K562 (cell line): ENCODE data around the gene MED15. TPM values are rescaled to one million over a fixed set of nuclear protein-coding genes. Genes with fewer than 3 reads are reported as not detected.

Experiments used
- ARID3A ChIP-seq: IDR thresholded peaks from 2 replicates; pipeline ENCODE4 v1.6.1; 2012; ENCODE audit warnings: low read depth, low read length, improper control_type of control experiment, borderline replicate concordance
- CTCFL ChIP-seq: IDR thresholded peaks from 2 replicates; pipeline ENCODE4 v1.6.1; 2011; ENCODE audit warnings: borderline replicate concordance, low read depth, mild to moderate bottlenecking, moderate library complexity, low read length; ENCODE audit not compliant: insufficient read depth, poor library complexity, severe bottlenecking
- ELF2 ChIP-seq: fragments of 250-450 bp; sonication (Bioruptor Pico); IDR thresholded peaks from 2 replicates; pipeline ENCODE4 v1.5.0; 2021; ENCODE audit warnings: mild to moderate bottlenecking
- KLF6 ChIP-seq: fragments of 250-450 bp; sonication (Bioruptor Pico); IDR thresholded peaks from 2 replicates; pipeline ENCODE4 v1.4.0; 2020; ENCODE audit warnings: mild to moderate bottlenecking, moderate library complexity, borderline replicate concordance
- LARP7 ChIP-seq: fragments of 450-650 bp; IDR thresholded peaks from 2 replicates; pipeline ENCODE4 v1.6.1; 2016
- MAFK ChIP-seq: IDR thresholded peaks from 2 replicates; pipeline ENCODE4 v1.6.1; 2011; ENCODE audit warnings: low read length, improper control_type of control experiment
- MYBL2 ChIP-seq, 2 experiments: fragments of 450-650 bp in 1 of 2; sonication (generic) in 1 of 2; formaldehyde crosslinking in 1 of 2; IDR thresholded peaks; 2 replicates each; pipeline versions ENCODE4 v1.6.1 to v1.8.1; 2017 to 2022; ENCODE audit warnings: borderline replicate concordance in 1 of 2, inconsistent platforms in 1 of 2, low read depth in 1 of 2, mild to moderate bottlenecking in 1 of 2, missing genetic modification reagents in 1 of 2, moderate library complexity in 1 of 2
- NEUROD1 ChIP-seq: fragments of 150-350 bp; IDR thresholded peaks from 2 replicates; pipeline ENCODE4 v1.6.1; 2014; ENCODE audit warnings: borderline replicate concordance, low read length, low read depth; ENCODE audit not compliant: partially characterized antibody
- NFATC3 ChIP-seq: fragments of 450-650 bp; IDR thresholded peaks from 2 replicates; pipeline ENCODE4 v1.6.1; 2017; ENCODE audit warnings: mild to moderate bottlenecking
- NFE2L1 ChIP-seq: fragments of 450-650 bp; IDR thresholded peaks from 2 replicates; pipeline ENCODE4 v1.6.1; 2016; ENCODE audit warnings: missing genetic modification characterization, low read depth, mild to moderate bottlenecking, missing compliant biosample characterization, moderate library complexity, borderline replicate concordance
- NR3C1 ChIP-seq: sonication (generic); formaldehyde crosslinking; IDR thresholded peaks from 2 replicates; pipeline ENCODE4 v1.8.1; 2022; ENCODE audit warnings: missing genetic modification reagents
- PML ChIP-seq: IDR thresholded peaks from 2 replicates; pipeline ENCODE4 v1.6.1; 2012; ENCODE audit warnings: low read length, inconsistent platforms
- RCOR1 ChIP-seq, 2 experiments: IDR thresholded peaks; 2 replicates each; pipeline ENCODE4 v1.6.1; 2012; ENCODE audit warnings: low read depth in 2 of 2, low read length in 2 of 2, borderline replicate concordance in 1 of 2, improper control_type of control experiment in 1 of 2
- RERE ChIP-seq: sonication (generic); formaldehyde crosslinking; IDR thresholded peaks from 2 replicates; pipeline ENCODE4 v1.8.0; 2023; ENCODE audit warnings: missing genetic modification reagents, mild to moderate bottlenecking, borderline replicate concordance
- RUNX1 ChIP-seq: sonication (generic); IDR thresholded peaks from 2 replicates; pipeline ENCODE4 v1.6.1; 2016; ENCODE audit warnings: antibody characterized with exemption, low read depth
- SAFB ChIP-seq: fragments of 200-400 bp; formaldehyde crosslinking; IDR thresholded peaks from 2 replicates; pipeline ENCODE4 v1.6.1; 2017; ENCODE audit warnings: low read depth, low read length, borderline replicate concordance
- WHSC1 ChIP-seq: IDR thresholded peaks from one replicate; pipeline ENCODE4 v1.6.1; 2012; ENCODE audit warnings: low read length, control low read depth, inconsistent platforms
- ZNF23 ChIP-seq: fragments of 250-450 bp; sonication (Bioruptor Pico); IDR thresholded peaks from 2 replicates; pipeline ENCODE4 v1.4.0; 2020; ENCODE audit warnings: mild to moderate bottlenecking
- ZNF41 ChIP-seq: fragments of 250-450 bp; sonication (Bioruptor Pico); conservative IDR thresholded peaks from 2 replicates; pipeline ENCODE4 v1.4.0; 2020; ENCODE audit warnings: mild to moderate bottlenecking
- ZNF668 ChIP-seq: fragments of 250-450 bp; sonication (Bioruptor Pico); IDR thresholded peaks from 2 replicates; pipeline ENCODE4 v1.8.0; 2022; ENCODE audit warnings: mild to moderate bottlenecking, inconsistent platforms
- polyA plus RNA-seq, 8 experiments: library from polyadenylated mRNA; depleted of rRNA in 4 of 8; stranded (reverse) in 5 of 8; unstranded in 3 of 8; fragments of >200 nt; fragmentation: Nextera tagmentation in 2 of 8; fragmentation: Illumina TruSeq in 1 of 8; extraction: Ambion mirVana in 2 of 8; extraction: Trizol in 1 of 8; gene quantifications; 2 replicates each; pipeline versions ENCODE4 v1.2.1 to v1.2.3, GENCODE V29; 2011 to 2014; ENCODE audit warnings: inconsistent platforms in 1 of 8, missing spikeins in 1 of 8
- total RNA-seq, 7 experiments: library from RNA; depleted of rRNA in 6 of 7; stranded (reverse); fragments of >200 nt in 6 of 7; fragmentation: Illumina TruSeq in 2 of 7; extraction: Trizol in 2 of 7; gene quantifications; 2 replicates each; pipeline versions ENCODE4 v1.2.1 to v1.2.3, GENCODE V29; 2011 to 2021; ENCODE audit warnings: low replicate concordance in 1 of 7

MED15 gene
- total and polyA plus RNA-seq, 9 of the 15 experiments (the other 6 are each of a cell fraction or from before 2014, with no cell fraction given): 4.0 to 271 (median 60.1) TPM

- TF ChIP-seq RERE (CRISPR knock-in tag) (no peak), NFATC3 (no peak), ARID3A (no peak), CTCFL (no peak), KLF6 (CRISPR knock-in tag) (no peak), ZNF668 (CRISPR knock-in tag) (no peak), RCOR1 (IDR thresholded peaks at IDR 0.05; ENCODE audit: borderline replicate concordance in 1 of 2, low read depth in 2 of 2, low read length in 2 of 2) (no peak), RUNX1 (no peak), NEUROD1 (no peak), MAFK (no peak), ELF2 (CRISPR knock-in tag) (peak; percentile 70; the same call in 1 of the 2 replicates), NFE2L1 (tag) (no peak), ZNF23 (CRISPR knock-in tag) (no peak), SAFB (no peak), WHSC1 (no peak), ZNF41 (CRISPR knock-in tag) (no peak), LARP7 (no peak), NR3C1 (CRISPR knock-in tag) (no peak), MYBL2 (IDR thresholded peaks at IDR 0.05; ENCODE audit: low read depth) (no peak), MYBL2 (CRISPR knock-in tag; IDR thresholded peaks at IDR 0.05; ENCODE audit: borderline replicate concordance) (no peak), PML (no peak)
Observed at GRCh38 chr22:20626811-20627210, 119.4 kb downstream of the MED15 start (continued).
